Measurements from ENCODE around the gene TNFRSF8.
"Not testable (repeated sequence)": the region's sequence is repeated elsewhere in the genome, so short reads cannot be mapped to it uniquely, and the experiment has no call there.

The TNFRSF8 gene

DNA sequence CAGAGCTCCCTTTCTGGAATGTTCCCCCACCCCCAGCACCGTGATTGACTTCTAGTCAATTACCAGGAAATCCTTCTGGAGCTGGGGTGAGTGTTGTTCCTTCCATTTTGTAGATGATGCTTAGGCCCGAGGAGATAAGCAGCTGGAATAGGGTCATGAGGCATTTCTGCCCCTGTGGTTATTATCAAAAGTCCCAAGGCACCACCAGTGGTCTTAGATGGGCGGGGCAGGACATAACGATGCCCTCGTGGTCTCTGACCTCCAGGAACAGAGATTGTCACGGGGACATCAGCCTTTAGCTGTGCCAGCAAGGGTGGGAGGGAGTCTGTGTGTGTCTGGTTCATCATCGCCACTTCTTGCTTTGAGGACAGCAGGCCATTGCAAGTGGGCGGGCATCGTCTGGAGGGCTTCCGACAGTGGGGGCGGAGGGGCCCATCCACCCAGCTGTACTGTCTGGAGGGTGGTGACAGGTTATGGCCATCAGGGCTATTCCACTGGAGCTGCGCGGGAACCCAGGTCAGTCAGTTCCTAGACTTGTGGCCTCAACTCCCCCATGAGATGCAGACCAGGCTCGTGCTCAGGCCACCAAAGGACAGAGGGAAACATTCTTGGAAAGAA is 22.6 kb downstream of the TNFRSF8 start:
- DNase-seq (ENCODE audit: low read depth in 2 of 2) = no peak

DNA sequence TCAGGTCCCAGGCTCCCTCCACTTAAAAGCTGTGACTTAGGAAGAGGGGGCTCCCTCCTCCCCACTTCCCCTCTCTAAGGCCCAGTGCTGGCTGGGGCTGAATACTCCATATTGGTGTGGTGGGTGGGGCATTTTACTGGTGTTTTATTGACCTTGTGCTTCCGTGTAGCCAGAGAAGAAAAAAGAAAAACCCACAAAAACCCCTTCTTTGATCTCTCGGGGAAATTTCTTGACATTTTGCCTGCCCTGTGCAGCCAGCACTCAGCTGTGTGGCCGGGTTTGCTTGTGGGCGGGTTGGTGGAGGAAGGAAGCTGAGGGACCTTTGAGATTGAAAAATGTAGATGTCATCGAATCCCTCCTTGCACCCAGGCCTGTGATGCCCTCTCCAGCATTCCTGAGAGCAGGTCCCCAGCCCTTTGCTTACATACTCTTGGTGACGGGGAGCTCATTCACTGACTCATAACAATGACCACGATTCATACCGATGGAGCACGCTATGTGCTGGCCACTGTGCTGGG is 24.8 kb downstream of the TNFRSF8 start:
- DNase-seq (ENCODE audit: low read depth in 2 of 2) = no peak

DNA sequence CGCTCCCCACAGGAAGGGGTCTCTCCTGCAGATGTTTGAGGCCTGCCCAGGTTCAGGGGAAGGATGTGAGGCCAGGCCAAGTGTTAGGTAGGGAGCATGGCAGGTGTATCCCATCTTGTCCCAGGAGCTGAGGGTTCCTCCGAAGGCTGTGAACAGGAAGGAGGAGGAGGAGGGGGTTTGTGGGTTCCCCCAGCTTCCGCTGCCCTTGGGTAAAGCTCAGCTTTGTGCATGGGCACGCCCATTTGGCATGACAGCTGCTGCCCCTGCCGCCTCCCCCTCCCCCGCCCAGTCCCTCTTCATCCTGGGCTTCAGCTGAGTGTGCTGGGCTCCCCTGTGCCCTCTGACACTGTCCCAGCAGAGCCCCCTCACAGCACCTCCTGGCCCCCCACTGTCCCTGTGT is 25.5 kb downstream of the TNFRSF8 start:
- DNase-seq (ENCODE audit: low read depth in 2 of 2) = no peak

DNA sequence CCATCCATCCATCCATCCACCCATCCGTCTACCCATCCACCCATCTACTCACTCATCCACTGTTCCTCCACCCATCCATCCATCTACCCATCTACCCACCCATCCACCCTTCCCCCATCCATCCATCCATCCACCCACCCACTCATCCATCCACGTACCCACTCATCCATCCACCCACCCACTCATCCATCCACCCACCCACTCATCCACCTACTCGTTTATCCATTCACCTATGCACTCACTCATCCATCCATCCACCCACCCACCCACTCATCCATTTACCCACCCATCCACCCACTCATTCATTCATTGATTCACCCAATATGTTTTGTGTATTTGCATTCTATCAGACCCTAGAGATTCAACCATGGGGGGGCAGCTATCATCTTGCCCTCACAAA is 27.2 kb downstream of the TNFRSF8 start:
- no peak for DNase-seq (ENCODE audit: low read depth in 2 of 2)

DNA sequence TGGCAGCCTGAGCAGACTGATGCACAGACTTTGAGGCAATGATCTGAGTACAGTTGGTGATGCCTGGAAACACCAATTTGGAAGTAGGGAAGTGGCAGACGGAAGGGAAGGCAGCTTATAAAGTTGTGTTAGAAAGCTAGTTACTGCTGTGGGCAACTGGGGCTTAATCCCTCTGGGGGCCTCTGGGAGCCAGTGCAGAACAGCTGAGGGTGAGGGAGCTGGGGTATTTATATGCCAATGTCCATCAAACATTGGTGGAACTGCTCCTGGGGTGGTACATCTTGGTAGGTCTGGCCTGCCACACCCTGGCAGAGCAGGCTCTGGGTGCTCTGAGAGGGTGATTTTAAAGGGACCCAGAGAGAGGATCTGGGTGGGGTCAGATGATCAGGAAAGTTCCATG is 28.1 kb downstream of the TNFRSF8 start:
- no peak for DNase-seq (ENCODE audit: low read depth in 2 of 2)

DNA sequence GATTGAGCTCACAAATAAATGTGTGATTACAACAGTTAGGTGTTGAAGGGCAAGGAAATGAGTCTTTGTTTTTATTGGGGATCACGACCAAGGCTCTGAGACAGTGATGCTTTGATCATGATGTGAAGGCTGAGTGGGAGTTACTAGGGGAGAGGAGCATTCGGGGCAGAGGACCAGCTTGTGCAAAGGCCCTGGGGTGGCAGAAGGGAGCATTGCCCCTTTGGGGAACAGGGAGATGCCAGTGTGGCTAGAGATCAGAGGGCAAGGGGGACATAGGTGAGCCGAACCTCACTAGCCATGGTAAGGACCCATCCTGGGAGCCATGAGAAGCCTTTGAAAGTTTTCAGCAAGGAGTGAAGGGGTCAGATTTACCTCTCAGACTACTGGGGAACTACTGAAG is 31.1 kb downstream of the TNFRSF8 start:
- no peak for DNase-seq (ENCODE audit: low read depth in 2 of 2)

DNA sequence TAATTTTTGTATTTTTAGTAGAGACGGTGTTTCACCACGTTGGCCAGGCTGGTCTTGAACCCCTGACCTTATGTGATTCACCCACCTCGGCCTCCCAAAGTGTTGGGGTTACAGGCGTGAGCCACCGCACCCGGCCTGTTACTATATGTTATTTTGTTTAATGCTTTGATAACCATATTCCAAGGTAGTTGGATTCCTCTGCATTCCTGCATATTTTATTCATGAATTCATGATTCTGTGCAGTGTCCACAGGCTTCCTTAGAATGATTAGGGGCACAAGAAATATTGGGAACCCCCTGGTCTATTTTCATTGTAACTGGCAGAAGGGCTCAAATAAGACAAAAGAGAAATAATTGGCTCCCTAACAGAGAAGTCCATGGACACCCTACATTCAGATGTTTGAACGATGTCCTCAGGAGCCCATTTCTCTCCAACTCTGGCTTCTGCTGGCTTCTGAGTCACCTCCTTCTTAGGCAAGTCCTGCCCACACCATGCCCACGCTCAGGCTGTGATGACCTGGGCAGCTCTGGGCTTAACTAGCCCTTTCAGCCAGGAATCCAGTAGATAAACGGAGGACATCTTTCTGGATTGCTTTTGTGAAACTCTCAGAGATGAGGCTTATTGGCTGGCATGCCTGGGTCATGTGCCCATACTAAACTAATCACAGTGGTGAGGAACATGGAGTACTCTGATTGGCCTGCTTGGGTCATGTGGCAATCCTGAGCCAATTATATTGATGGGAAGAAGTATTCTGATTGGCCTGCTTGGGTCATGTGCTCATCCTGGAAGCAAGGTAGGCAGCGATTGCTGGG is 32.6 kb downstream of the TNFRSF8 start:
- DNase-seq (ENCODE audit: low read depth in 2 of 2) = no peak

DNA sequence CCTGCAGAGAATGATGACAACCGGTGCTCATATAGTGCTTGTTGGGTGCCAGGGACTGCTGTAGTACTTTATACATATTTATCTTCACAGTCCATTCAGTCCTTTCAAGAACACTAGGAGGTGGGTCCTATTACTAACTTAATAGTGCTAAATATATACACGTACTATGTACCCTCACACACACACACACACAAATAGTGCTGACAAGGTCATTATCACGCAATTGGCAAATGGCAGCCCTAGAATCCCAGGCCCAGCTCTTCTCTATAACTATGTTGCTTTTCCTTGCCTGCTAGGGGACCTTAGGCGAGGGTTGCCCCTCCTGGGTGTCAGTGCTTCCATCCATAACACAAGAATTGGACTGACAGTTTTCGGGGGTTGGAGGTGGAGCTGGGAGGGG is 33.5 kb downstream of the TNFRSF8 start:
- no peak for DNase-seq (ENCODE audit: low read depth in 2 of 2)

DNA sequence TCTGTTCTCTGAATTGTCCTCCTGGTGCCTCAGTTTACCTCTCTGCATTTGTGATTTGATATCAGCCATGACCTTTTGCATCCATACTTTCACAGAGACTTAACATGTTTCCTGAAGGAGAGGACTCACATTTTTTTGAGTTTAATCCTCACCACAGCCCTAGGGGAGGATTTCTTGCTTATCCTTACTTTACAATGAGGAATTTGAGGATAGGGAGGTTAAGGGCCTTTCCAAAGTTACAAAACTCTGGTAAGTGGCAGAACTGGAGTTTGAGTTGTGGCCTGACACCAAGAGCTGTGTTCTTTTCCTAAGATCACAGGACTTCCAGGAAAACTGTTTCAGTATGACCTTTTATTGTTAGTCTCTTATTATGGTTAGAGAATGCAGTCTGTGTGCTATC is 34.2 kb downstream of the TNFRSF8 start:
- DNase-seq (ENCODE audit: low read depth in 2 of 2) = no peak

DNA sequence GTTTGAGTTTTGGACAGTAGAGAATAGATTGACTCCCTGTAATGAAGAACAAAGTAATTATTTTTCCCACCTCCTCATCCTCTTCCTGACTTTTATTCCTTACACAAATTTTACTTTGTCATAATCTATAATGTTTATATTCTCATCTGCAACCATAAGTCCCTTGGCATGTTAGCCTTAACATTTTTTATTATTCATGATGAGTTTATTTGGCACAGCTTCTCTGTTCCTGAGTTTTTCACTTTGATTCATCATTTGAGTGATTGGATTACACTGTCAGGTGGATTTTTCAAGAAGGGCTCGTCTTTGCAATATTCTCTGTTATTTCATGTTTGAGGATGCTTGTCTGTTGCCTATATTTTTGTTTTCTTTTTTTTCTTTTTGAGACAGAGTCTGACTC is 35.7 kb downstream of the TNFRSF8 start:
- DNase-seq (ENCODE audit: low read depth in 2 of 2) = no peak

DNA sequence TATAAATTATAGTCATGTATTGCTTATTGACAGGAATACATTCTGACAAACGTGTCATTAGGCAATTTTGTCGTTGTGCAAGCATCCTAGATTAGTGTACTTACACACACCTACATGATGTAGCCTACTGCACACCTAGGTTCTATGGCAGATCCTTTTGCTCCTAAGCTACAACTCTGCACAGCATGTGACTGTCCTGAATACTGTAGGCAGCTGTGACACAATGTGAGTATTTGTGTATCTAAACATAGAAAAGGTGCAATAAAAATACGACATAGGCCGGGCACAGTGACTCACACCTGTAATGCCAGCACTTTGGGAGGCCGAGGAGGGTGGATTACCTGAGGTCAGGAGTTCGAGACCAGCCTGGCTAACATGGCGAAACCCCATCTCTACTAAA is 36.5 kb downstream of the TNFRSF8 start:
- DNase-seq (ENCODE audit: low read depth in 2 of 2) = no peak

DNA sequence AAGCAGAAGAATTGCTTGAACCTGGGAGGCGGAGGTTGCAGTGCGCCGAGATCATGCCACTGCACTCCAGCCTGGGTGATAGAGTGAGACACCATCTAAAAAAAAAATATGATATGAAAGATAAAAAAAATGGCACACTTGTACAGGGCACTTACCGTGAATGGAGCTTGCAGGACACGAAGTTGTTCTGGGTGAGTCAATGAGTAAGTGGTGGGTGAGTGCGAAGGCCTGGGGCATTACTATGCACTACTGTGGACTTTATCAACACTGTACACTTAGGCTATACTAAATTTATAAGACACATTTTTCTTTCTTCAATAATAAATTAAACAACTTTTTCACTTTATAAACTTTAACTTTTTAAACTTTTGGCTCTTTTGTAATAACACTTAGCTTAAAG is 37.0 kb downstream of the TNFRSF8 start:
- no peak for DNase-seq (ENCODE audit: low read depth in 2 of 2)

DNA sequence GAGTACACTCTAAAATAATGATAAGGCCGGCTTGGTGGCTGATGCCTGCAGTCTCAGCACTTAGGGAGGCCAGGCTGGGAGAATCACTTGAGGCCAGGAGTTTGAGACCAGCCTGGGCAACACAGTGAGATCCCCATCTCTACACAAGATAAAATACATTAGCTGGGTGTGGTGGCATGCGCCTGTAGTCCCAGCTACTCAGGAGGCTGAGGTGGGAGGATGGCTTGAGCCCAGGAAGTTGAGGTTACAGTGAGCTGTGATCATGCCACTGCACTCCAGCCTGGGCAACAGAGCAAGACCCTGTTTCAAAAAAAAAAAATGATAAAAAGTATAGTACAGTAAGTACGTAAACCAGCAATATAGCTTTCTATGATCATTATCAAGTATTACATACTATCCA is 38.0 kb downstream of the TNFRSF8 start:
- not testable (repeated sequence) for DNase-seq (ENCODE audit: low read depth in 2 of 2)

DNA sequence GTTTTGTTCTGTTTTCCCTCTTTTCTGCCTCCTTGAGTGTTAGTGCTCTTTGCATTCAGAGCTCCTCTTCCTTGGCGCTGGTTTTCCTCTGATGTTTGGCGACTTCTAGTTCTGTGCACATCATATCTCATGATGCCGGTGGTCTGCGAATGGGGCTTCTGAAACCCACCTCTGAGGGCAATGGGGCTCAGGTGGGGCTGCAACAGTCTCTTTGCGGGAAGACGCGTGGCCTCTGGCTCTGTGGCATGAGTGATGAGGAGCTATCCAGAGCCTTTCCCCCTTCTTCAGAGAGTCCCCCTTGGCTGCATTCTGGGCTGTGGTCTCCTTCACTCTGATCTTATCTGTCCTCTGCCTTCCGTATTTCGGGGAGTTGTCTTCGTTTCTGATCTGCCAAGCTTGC is 39.0 kb downstream of the TNFRSF8 start:
- DNase-seq (ENCODE audit: low read depth in 2 of 2) = no peak

DNA sequence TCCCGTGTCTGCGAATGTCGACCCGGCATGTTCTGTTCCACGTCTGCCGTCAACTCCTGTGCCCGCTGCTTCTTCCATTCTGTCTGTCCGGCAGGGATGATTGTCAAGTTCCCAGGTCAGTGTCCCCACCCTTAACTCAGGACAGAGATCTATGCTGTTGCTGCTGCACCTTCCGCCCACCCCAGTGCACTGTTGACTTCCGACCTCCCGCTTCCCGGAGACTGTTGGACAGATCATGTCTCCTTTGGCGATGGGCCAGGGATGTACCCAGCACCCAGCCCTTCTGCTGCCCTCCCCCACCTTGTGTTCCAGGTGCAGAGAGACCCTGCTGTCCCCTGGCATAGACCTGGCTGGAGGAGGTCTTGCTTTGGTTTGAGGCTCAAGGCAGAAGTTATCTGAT is 41.3 kb downstream of the TNFRSF8 start:
- no peak for DNase-seq (ENCODE audit: low read depth in 2 of 2)

DNA sequence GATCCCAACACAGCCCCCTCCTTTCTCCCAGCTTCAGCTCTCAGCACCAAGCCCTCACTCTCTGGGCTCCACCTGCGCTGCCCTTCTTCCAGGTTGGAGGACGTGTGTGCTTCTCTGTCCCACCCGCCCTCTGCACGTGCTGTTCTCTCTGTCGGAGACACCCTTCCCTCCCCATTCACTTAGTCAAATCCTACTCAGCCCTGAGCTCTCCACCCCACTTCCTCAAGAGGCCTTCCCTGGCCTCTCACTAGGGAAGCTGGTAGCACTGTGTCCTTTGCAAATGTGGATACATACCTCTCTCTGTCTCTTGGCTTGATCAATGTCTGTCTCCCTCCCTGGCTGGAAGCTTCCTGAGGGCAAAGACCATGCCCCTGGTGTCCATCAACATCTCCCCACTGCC is 43.0 kb downstream of the TNFRSF8 start:
- no peak for DNase-seq (ENCODE audit: low read depth in 2 of 2)

DNA sequence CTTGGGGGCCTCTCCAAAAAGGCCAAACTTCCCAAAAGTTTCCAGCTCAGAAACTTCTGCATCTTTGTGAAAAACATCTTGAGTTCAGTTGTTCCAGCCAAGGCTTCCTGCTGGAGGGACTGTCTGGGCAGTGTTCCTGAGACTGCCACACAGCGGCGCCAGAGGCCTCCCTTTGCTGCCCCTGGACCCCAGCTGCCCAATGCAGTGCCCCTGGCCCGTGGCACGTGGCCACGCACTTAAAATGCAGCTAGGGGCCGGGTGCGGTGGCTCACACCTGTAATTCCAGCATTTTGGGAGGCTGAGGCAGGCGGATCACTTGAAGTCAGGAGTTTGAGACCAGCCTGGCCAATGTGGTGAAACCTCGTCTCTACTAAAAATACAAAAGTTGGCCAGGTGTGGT is 43.8 kb downstream of the TNFRSF8 start:
- not testable (repeated sequence) for DNase-seq (ENCODE audit: low read depth in 2 of 2)

DNA sequence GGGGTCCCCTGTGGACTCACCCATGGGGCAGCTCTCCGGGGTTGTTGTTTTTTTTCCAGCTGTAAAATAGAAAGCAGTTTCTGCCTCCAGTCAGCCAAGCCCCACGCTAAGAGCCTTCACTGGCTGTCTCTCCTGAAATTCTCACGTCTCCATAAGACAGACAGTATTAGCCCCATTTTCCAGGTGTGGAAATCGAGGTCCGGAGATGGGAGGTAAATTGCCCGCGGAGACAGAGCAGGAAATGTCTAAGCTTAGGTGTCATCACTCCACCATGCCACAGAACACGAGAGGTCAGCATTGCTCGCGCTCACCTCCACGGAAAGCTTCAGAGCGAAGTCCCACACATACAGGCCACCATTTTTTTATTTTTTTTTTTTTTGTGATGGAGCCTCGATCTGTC is 44.6 kb downstream of the TNFRSF8 start:
- DNase-seq (ENCODE audit: low read depth in 2 of 2) = no peak

DNA sequence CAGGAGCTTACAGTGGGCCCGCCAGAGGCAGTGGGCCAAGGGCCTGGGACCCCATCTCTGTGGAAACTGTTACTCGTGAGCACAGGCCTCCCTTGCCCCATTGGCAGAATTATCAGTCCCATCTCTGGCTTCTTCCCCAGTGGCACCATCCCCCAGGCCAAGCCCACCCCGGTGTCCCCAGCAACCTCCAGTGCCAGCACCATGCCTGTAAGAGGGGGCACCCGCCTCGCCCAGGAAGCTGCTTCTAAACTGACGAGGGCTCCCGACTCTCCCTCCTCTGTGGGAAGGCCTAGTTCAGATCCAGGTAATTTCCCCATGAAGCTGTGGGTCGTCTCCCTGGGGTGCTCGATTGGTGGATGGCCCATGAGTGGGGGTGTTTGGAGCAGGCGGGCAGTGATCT is 46.8 kb downstream of the TNFRSF8 start:
- DNase-seq (ENCODE audit: low read depth in 2 of 2) = no peak

DNA sequence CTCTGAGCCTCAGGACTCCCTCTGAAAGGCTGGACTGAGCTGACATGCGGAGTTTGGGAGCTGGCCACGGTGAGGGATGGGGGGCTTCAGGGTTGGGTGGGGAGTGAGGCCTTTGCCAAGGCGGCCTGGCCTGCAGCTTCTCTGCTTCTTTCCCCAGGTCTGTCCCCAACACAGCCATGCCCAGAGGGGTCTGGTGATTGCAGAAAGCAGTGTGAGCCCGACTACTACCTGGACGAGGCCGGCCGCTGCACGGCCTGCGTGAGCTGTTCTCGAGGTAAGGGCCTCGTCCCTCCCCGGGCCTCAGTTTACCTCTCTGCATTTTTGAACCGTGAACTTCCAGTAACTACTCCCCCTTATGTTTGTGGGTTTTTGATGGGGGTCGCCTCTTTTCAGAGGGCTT is 48.6 kb downstream of the TNFRSF8 start:
- no peak for DNase-seq (ENCODE audit: low read depth in 2 of 2)

DNA sequence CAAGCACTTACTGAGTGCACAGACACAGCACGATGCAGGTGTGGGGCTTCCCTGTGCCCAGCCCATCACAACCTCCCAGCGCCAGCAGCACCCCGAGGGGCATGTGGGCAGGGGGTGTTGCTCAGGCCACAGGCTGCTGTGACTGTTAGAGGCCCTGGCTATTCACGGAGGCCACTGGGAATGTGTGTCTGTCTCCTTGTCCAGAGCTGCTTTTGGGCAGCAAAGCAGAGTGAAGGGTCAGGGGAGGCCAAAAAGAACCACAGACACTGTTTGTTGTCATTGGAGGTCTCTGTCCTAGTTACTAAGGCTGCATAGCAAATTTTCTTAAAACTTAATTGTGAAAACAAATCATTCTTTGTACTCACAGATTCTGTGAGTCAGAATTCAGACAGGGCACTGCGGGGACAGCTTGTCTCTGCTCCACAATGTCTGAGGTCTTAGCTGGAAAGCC is 49.6 kb downstream of the TNFRSF8 start:
- no peak for DNase-seq (ENCODE audit: low read depth in 2 of 2)

DNA sequence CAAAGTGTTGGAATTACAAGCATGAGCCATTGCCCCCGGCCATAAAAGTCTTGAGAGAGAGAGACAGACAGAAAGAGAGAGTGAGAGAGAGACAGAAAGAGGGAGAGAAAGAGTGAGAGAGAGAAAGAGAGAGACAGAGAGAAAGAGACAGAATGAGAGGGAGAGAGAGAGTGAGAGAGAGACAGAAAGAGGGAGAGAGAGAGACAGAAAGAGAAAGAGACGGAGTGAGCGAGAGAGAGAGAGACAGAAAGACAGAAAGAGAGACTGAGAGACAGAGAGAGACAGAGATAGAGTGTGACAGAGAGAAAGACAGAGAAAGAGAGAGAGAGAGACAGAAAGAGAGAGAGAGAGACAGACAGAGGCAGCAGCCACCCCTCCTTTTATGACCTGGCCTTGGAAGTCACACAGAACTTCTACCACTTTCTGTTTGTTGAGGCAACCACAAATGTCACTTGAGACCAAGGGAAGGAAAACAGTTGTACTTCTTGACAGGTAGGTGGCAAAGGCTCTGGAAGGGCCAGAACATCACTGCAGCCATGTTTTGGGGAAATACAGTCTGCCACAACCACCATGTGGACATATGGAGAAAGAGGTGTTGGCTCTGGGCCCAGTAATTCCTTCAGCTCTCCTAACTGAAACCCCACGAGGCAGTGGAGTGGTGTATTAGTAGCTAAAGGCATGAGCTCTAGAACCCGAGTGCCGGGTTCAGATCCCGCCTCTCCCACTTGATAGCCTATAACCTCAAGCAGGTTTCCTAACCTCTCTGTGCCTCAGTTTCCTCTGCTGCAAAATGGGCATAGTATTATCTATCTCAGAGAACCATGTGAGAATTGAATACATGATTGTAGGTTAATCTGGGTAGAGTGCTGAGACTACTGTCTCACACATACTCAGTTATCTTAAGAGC is 50.6 kb downstream of the TNFRSF8 start:
- DNase-seq (ENCODE audit: low read depth in 2 of 2) = no peak

Data from stimulated activated CD8-positive, alpha-beta memory T cell treated with anti-CD3 and anti-CD28 coated beads, Interleukin-7, amount 100 ng/mL, for 1 hour (primary cell).